ENCODE data around the gene UBE2O.
A peak's percentile ranks its signal among the peaks of the same experiment; 100 is the strongest.

Gene UBE2O

DNA sequence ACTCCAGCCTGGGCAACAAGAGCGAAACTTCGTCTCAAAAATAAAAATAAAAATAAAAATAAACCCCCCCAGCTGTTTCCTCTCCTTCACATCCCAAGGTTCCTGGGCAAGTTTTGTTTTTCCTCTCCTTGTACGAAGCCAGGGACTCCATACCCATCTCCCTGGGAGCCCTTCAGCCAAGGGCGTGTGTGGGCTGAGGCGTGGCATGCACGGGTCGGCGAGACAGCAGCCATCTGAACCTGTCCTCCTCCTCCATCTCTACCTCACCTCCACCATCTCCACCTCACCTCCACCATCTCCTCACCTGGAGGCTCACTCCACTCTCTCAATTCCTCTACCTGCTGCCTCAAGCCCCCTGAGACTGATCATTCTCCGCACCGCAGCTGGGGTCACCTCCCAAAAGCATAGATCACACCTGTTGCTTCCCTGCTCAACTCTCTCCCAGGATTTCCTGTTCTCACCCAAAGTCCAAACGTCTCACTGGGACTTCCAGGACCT lies 31.3 kb upstream of the UBE2O start:
- DNase-seq, result no peak

DNA sequence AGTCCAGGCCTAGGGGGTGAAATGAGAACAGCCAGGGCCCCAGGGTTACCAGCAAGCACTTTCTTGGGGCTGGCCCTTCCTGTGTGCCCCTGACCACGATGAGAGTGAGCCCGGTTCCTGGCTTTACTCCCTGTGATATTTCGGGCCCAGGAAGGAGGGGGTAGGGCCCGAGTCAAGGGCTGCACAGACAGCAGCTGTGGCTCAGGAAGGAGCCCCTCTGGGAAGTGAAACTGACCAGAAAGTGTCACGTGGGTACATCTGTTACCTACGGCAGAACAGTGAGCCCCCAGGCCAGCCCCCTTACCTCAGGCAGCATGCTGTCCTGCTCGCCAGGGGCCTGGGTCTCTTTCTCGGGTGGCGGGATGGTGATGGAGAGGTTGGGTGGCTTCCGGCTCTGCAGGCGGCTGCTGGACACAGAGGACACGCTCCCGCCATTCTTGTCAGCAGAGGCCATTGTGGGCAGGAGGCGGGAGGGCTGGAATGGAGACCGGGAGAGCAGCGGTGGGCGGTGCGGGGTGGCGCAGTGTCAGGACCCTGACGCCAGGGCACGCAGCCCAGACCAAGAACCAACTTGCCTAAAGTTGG lies 28.2 kb upstream of the UBE2O start:
- DNase-seq, result peak; percentile 54

- DNase-seq, result peak; percentile 56
Measured at GRCh38 chr17:76480632-76481031, 27.7 kb upstream of the UBE2O start.

- no peak for DNase-seq
Measured at GRCh38 chr17:76479515-76480060, 26.6 kb upstream of the UBE2O start.

DNA sequence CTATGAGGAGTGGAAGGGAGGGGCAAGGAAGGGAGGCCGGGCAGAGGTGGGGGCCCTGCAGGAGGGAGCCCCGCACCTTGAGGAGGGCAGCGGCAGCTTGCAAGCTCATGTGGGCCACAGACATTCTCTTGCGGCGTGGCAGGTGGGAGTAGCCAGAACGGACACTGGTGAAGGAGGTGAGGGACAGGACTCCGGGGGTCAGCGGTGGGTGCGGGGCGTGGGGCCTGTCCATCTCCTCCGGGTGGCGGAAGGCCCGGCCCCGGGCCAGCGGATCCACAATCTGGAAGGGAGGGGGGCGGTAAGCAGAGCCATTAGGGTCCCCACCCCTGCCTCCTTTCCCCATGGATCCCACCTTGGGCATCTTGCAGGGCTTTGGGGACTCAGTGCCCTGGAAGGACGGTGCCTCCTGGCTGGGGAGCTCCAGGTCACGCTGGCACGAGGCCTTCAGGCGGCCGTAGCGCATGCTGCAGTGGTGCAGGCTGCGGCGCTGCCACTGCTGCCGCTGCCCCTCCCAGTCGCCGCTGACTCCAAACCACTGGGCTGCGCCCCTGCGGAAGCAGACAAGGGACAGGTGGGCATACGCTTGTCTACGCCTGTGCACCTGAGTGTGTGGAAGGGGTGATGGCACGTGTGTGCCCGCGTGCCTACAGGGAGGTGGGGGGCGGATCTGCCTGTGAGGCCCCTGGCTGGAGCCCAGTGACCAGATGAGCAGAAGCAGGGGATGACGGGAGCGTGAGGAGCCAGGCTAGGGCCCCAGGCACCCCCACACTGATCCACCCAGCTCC lies 26.0 kb upstream of the UBE2O start:
- no peak for DNase-seq

DNA sequence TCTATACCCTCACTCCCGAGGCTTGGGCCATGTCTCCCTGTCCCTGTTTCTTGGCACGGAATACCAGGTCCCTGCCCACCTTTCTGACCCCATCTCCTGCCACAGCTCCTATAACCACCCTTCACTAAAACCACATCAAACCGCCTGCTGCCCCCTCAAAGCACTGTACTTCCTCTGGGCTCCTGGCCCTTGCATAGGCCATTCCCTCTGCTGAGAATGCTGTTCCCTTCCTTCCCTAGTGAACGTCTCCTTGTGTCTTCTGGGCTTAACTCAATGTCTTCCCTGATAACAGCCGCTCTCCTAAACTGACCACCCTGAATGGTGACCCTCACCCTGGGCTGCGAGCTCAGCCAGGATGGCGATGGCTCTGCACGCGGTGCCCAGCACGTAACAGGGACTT lies 25.1 kb upstream of the UBE2O start:
- DNase-seq, result no peak

GRCh38 chr17:76477576-76477975 lies 24.6 kb upstream of the UBE2O start:
- no peak for DNase-seq

GRCh38 chr17:76476736-76477135 lies 23.8 kb upstream of the UBE2O start:
- DNase-seq, result no peak

DNA sequence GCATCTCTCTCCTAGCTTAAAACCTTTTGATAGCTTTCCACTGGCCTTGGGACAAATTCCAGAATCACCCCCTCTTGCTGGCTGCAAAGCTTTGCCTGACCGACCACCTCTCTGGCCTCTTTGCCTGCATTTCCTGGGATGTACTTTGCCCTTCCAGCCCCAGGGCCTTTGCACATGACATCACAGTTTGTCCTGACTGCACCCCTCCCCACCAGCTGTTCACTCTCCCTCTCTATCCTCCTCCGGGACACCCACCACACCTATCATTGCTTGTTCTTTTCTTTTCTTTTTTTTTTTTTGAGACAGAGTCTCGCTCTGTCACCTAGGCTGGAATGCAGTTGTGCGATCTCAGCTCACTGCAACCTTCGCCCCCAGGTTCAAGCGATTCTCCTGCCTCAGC lies 22.4 kb upstream of the UBE2O start:
- DNase-seq, result no peak

GRCh38 chr17:76474894-76475293 lies 21.9 kb upstream of the UBE2O start:
- no peak for DNase-seq

GRCh38 chr17:76474238-76474637 lies 21.3 kb upstream of the UBE2O start:
- DNase-seq, result no peak

DNA sequence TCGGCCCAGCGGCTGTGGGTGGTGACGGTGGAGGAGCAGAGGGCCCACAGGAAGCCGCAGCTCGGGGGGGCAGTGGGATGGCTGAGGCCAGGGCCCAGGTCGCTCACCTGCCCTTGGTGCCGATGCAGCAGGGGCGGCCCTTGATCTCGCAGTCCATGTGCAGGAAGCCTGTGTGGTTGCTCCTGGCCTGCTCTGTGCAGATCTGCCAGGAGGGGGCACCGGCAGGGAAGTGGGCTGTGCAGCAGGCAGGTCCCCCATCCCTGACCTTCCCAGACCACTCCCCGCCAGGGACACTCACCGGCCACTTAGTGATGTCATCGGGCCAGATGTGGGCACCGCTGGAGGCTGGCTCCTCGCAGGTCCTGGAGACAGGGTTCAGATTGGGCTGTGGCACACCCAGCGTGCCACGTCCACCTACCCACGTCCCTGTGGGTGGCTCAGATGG lies 20.6 kb upstream of the UBE2O start:
- no peak for DNase-seq

- no peak for DNase-seq
Measured at GRCh38 chr17:76472726-76473125, 19.8 kb upstream of the UBE2O start.

- DNase-seq, result no peak
Measured at GRCh38 chr17:76472258-76472645, 19.3 kb upstream of the UBE2O start.

- DNase-seq, result no peak
Measured at GRCh38 chr17:76471498-76472257, 18.7 kb upstream of the UBE2O start.

- no peak for DNase-seq
Measured at GRCh38 chr17:76469991-76470739, 17.2 kb upstream of the UBE2O start.

- DNase-seq, result no peak
Measured at GRCh38 chr17:76469076-76469990, 16.4 kb upstream of the UBE2O start.

- no peak for DNase-seq
Measured at GRCh38 chr17:76468634-76469010, 15.7 kb upstream of the UBE2O start.

- no peak for DNase-seq
Measured at GRCh38 chr17:76467809-76468633, 15.1 kb upstream of the UBE2O start.

DNA sequence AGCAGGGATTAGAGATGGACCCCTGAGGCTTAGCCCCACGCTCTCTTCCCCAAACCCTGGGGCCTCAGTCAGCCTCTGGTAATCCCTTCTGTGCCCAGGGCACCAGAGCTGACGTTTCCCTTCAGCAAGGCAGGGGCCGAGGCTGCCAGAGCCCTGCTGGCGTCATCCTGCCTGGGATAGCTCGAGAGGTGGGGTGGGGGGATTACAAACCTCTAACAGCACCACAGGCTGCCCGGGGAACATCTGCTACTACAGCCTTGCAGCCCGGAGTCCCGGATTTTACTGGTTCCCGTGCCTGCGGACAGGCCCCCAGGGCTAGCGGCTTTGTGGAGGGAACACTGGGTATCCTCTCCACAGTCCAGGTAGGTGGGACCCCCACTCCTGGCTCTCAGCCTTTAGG lies 14.4 kb upstream of the UBE2O start, which contains the start of gene AANAT:
TSS of gene AANAT (plus strand) at position 238 of the 400 bp plus-strand sequence. CDS start 1,144 bp downstream, outside the sequence.
- no peak for DNase-seq

DNA sequence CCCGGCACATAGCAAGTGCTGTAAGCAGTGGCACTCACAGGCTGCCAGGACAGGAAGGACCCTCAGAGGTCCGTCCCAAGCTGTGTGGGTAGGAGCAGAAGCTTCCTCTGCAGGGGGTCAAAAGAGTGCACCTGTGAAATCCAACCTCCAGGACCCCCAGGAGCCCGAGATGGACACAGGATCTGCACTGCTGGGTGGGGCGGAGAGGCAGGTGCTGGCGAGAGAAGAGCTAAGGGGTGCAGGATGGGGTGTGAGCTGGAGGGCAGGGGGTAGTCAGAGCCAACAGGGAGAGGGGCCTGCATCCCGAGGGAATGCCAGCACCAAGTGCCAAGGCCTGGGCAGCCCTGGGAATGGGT lies 13.8 kb upstream of the UBE2O start:
- DNase-seq, result no peak
